GM12878 (cell line): Measurements from ENCODE around the gene DTD1.

ENCODE experiments used
- ATF3 ChIP-seq: IDR thresholded peaks from 2 replicates; pipeline ENCODE4 v1.6.1; 2011; ENCODE audit warnings: low read depth, mild to moderate bottlenecking, low read length, moderate library complexity, borderline replicate concordance; ENCODE audit errors: extremely low read depth
- CHD2 ChIP-seq: IDR thresholded peaks from 2 replicates; pipeline ENCODE4 v1.6.1; 2011; ENCODE audit warnings: low read depth, low read length, improper control_type of control experiment, borderline replicate concordance
- CTCF ChIP-seq, 3 experiments: IDR thresholded peaks in 2 of 3; conservative IDR thresholded peaks in 1 of 3; 2 replicates each; pipeline ENCODE4 v1.5.1; 2011; ENCODE audit warnings: low read depth in 3 of 3, low read length in 3 of 3, mild to moderate bottlenecking in 3 of 3, control low read depth in 2 of 3, moderate library complexity in 2 of 3, inconsistent platforms in 1 of 3, mixed read lengths in 1 of 3; ENCODE audit not compliant: control insufficient read depth in 2 of 3, insufficient read depth in 1 of 3; ENCODE audit errors: extremely low read depth in 1 of 3
- EP300 ChIP-seq, 2 experiments: fragments of 150-350 bp in 1 of 2; IDR thresholded peaks; 2 replicates each; pipeline ENCODE4 v1.6.1; 2011 to 2012; ENCODE audit warnings: low read depth in 2 of 2, low read length in 2 of 2, borderline replicate concordance in 1 of 2, improper control_type of control experiment in 1 of 2, inconsistent platforms in 1 of 2; ENCODE audit not compliant: control insufficient read depth in 1 of 2
- HDGF ChIP-seq: fragments of 450-650 bp; IDR thresholded peaks from 2 replicates; pipeline ENCODE4 v1.6.1; 2016; ENCODE audit warnings: antibody characterized with exemption
- KLF5 ChIP-seq: fragments of 450-650 bp; IDR thresholded peaks from 2 replicates; pipeline ENCODE4 v1.6.1; 2014; ENCODE audit warnings: mild to moderate bottlenecking; ENCODE audit not compliant: partially characterized antibody
- NFYB ChIP-seq: IDR thresholded peaks from 2 replicates; pipeline ENCODE4 v1.6.1; 2011; ENCODE audit warnings: low read depth, mild to moderate bottlenecking, low read length, improper control_type of control experiment, moderate library complexity; ENCODE audit not compliant: insufficient read depth
- POLR2AphosphoS5 ChIP-seq: IDR thresholded peaks from 2 replicates; pipeline ENCODE4 v1.6.1; 2011; ENCODE audit warnings: mild to moderate bottlenecking, low read length, inconsistent platforms
- REST ChIP-seq: IDR thresholded peaks from 2 replicates; pipeline ENCODE4 v1.6.1; 2012; ENCODE audit warnings: mild to moderate bottlenecking, low read depth, low read length
- SP1 ChIP-seq: IDR thresholded peaks from one replicate; pipeline ENCODE4 v1.6.1; 2011; ENCODE audit warnings: low read depth, low read length
- STAT1 ChIP-seq: fragments of 450-650 bp; conservative IDR thresholded peaks from 2 replicates; pipeline ENCODE4 v1.6.1; 2014; ENCODE audit warnings: antibody characterized with exemption, mild to moderate bottlenecking
- USF1 ChIP-seq: IDR thresholded peaks from 2 replicates; pipeline ENCODE4 v1.6.1; 2011; ENCODE audit warnings: borderline replicate concordance, low read depth, mild to moderate bottlenecking, moderate library complexity, mixed read lengths, low read length; ENCODE audit not compliant: insufficient read depth; ENCODE audit errors: extremely low read length
- ZNF274 ChIP-seq: IDR thresholded peaks from one replicate; pipeline ENCODE4 v1.8.0; 2011; ENCODE audit not compliant: insufficient read length, insufficient read depth

GRCh38 chr20:18719426-18719825 is 131.6 kb downstream of the DTD1 start:
- TF ChIP-seq HDGF: no peak
- no peak for TF ChIP-seq REST
- TF ChIP-seq CTCF (IDR thresholded peaks at IDR 0.05 in 2 of 3, conservative IDR thresholded peaks at IDR 0.05 in 1 of 3; ENCODE audit: control insufficient read depth in 2 of 3, extremely low read depth in 1 of 3, insufficient read depth in 1 of 3, low read depth in 3 of 3, low read length in 3 of 3): no peak
- no peak for TF ChIP-seq CHD2
- no peak for TF ChIP-seq SP1
- TF ChIP-seq USF1: no peak
- no peak for TF ChIP-seq POLR2AphosphoS5
- no peak for TF ChIP-seq EP300 (IDR thresholded peaks at IDR 0.05; ENCODE audit: borderline replicate concordance in 1 of 2, control insufficient read depth in 1 of 2, low read depth in 2 of 2, low read length in 2 of 2)
- no peak for TF ChIP-seq STAT1
- no peak for TF ChIP-seq ZNF274
- TF ChIP-seq KLF5: no peak
- TF ChIP-seq ATF3: no peak
- TF ChIP-seq NFYB: no peak
